DMS53 treated with DMSO at 0.1 percent for 48 hours (cell line): ENCODE measurements around the gene DISC1.

Experiments used
- DNase-seq: peaks from one replicate; lab custom pipeline; 2025; ENCODE audit not compliant: unreplicated experiment; lab: John Stamatoyannopoulos, UW

The DISC1 gene

GRCh38 chr1:232059726-232060374 lies 433.3 kb downstream of the DISC1 start:
- peak; percentile 80 for DNase-seq

GRCh38 chr1:232062967-232063366 lies 436.4 kb downstream of the DISC1 start:
- DNase-seq = no peak

GRCh38 chr1:232066521-232066920 lies 439.9 kb downstream of the DISC1 start:
- no peak for DNase-seq

- no peak for DNase-seq
These were observed 447.7 kb downstream of the DISC1 start for GRCh38 chr1:232074265-232074664.

- DNase-seq = no peak
These were observed 451.2 kb downstream of the DISC1 start for GRCh38 chr1:232077809-232078208.

GRCh38 chr1:232084584-232085223 lies 458.1 kb downstream of the DISC1 start:
- no peak for DNase-seq

- DNase-seq = no peak
These were observed 464.2 kb downstream of the DISC1 start for GRCh38 chr1:232090816-232091215.
